Osteocyte (in vitro differentiated cells): ENCODE data around the gene LOC128125822.
"Not testable (repeated sequence)": the region's sequence is repeated elsewhere in the genome, so short reads cannot be mapped to it uniquely, and the experiment has no call there.

Experiments
- DNase-seq: peaks from one replicate; pipeline ENCODE4 v3.0.0; 2021; ENCODE audit warnings: mixed read lengths; ENCODE audit not compliant: unreplicated experiment; ENCODE audit errors: extremely low spot score
- H3K27ac Mint-ChIP-seq: one replicate; pipeline ENCODE4 v1.8.0; 2021; ENCODE audit warnings: mild to moderate bottlenecking, mixed read lengths; ENCODE audit not compliant: unreplicated experiment
- H3K27me3 Mint-ChIP-seq: one replicate; pipeline ENCODE4 v1.8.0; 2021; ENCODE audit warnings: mixed read lengths; ENCODE audit not compliant: unreplicated experiment
- H3K36me3 Mint-ChIP-seq: one replicate; pipeline ENCODE4 v1.8.0; 2021; ENCODE audit warnings: mixed read lengths; ENCODE audit not compliant: unreplicated experiment
- H3K4me1 Mint-ChIP-seq: one replicate; pipeline ENCODE4 v1.8.0; 2021; ENCODE audit warnings: mixed read lengths; ENCODE audit not compliant: unreplicated experiment
- H3K4me3 Mint-ChIP-seq: one replicate; pipeline ENCODE4 v1.8.0; 2021; ENCODE audit warnings: mild to moderate bottlenecking, moderate library complexity, mixed read lengths; ENCODE audit not compliant: unreplicated experiment
- H3K9me3 Mint-ChIP-seq: one replicate; pipeline ENCODE4 v1.8.0; 2021; ENCODE audit warnings: mixed read lengths; ENCODE audit not compliant: unreplicated experiment
- TF ChIP-seq, protein P1 (sequence below): fragments of 200-600 bp; sonication (generic); IDR thresholded peaks from 2 replicates; pipeline ENCODE4 v1.5.0; 2021; ENCODE audit warnings: antibody characterized with exemption, mild to moderate bottlenecking, moderate library complexity

The LOC128125822 gene

DNA sequence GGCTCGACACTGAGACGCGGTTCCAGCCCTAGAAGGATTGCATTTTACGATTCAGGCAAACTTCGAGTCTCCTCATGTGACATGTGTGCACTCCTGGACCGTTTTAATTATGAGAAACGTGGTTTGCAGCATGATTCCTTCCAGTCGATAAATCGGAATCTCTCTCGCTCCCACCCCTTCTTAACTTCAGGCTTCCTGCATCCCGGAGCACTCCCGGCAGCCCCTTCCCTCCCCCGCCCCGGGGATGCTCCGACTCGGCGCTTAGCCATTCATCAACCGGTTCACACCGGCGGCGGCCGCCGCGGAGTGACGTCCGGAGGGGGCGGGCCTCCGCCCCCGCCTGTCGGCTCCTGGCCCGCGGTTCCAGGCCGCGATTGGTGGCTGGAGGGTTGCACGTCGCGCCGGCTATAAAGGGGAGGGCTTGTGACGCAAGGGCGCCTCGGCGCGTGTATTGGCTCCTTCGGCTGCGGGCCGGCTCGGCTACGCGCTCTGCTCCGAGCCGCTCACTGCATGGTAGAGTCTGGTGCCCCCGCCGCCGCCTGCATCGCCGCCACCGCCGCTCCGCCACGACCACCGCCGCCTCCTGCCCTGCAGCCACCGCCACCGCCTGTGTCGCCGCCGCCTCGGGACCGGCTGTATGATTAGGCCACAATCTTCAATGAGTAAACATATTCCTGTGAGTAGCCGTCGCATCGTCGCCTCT, at the start of gene LOC128125822, which contains the start of gene PTP4A1:
Gene LOC128125822 (plus strand): TSS at position 437 of the 703 bp plus-strand sequence.
Gene PTP4A1 (plus strand): TSS at position 437 of the 703 bp plus-strand sequence. CDS start 4,401 bp downstream, outside the sequence.
- Mint-ChIP-seq H3K27me3 (no peaks in the 10 kb centered on the region), H3K4me1 (peaks cover 35% of the 10 kb centered on the region), H3K4me3 (peak within 1 kb of the TSS; percentile 85), H3K27ac (peak within 1 kb of the TSS; percentile 96), H3K36me3 (peaks cover 6% of the 10 kb centered on the region), H3K9me3 (no peaks in the 10 kb centered on the region)
- peak; percentile 99 for DNase-seq
- TF ChIP-seq, protein P1, sequence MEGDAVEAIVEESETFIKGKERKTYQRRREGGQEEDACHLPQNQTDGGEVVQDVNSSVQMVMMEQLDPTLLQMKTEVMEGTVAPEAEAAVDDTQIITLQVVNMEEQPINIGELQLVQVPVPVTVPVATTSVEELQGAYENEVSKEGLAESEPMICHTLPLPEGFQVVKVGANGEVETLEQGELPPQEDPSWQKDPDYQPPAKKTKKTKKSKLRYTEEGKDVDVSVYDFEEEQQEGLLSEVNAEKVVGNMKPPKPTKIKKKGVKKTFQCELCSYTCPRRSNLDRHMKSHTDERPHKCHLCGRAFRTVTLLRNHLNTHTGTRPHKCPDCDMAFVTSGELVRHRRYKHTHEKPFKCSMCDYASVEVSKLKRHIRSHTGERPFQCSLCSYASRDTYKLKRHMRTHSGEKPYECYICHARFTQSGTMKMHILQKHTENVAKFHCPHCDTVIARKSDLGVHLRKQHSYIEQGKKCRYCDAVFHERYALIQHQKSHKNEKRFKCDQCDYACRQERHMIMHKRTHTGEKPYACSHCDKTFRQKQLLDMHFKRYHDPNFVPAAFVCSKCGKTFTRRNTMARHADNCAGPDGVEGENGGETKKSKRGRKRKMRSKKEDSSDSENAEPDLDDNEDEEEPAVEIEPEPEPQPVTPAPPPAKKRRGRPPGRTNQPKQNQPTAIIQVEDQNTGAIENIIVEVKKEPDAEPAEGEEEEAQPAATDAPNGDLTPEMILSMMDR: no peak

DNA sequence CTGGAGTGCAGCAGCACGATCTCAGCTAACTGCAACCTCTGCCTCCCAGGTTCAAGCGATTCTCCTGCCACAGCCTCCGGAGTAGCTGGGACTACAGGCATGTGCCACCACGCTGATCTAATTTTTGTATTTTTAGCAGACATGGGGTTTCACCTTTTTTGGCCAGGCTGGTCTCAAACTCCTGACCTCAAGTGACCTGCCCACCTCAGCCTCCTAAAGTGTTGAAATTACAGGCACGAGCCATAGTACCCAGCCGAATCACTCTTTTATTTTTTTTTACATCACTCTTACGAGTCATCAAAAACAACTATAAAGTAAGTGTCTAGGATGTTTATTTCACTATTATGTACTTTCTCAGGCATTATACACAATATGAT, 49.4 kb upstream of the LOC128125822 start:
- not testable (repeated sequence) for H3K27ac Mint-ChIP-seq, H3K36me3 Mint-ChIP-seq

DNA sequence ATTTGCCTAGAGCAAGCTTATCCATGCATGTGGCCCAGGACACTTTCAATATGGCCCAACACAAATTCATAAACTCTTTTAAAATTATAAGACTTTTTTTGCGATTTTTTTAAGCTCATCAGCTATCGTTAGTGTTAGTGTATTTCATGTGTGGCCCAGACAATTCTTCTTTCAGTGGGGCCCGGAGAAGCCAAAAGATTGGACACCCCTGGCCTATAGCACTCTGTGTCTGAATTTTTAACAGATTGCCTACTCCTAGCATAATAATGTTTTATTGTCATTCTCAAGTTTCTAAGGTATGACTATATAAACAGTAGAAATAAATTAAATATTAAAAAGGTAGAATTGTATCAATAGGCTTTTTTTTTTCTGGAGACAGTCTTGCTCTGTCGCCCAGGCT, 48.6 kb upstream of the LOC128125822 start:
- Mint-ChIP-seq H3K27me3 (peaks cover 7% of the 10 kb centered on the region), H3K9me3 (no peaks in the 10 kb centered on the region), H3K27ac (no peak overlapping the region), H3K4me1 (peaks cover 15% of the 10 kb centered on the region), H3K36me3 (no peaks in the 10 kb centered on the region), H3K4me3 (no peak overlapping the region)
- no peak for DNase-seq
- TF ChIP-seq, protein P1: no peak

More for the DNA sequence above, 49.4 kb upstream of the LOC128125822 start:
- not testable (repeated sequence) for H3K4me1 Mint-ChIP-seq, H3K4me3 Mint-ChIP-seq, H3K9me3 Mint-ChIP-seq, H3K27me3 Mint-ChIP-seq, DNase-seq

DNA sequence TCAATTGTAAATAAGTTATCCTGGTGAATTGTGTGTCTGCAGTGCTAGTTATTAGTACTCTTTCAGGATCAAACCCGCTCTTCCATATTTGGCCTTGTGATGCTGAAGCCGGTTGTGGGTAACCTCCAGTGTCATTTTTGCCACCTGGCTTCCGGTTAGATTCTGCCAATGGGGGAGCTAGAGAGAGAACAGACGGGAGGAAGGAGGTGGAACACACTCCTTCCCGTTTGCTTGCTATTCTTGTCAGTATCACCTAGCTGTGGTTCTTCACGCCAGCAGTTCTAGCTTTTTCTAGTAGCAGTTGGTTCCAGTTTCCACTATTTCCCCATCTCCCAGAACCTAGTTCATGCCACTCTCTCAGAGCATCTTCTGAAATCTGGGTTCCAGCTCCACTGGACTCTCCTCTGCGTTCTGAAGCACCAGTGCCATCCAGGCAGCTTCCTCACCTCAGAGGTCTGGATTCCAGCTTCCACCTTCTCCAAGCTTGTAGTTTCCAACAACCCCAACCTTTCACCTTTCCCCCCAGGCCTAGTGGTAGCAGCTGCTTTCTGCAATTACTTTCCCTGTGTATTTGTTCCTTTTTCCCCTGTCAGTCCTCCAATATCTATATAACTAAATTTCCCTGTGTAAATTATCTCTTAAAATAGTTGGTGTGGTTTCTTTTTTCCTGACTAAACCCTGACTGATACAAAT, 46.9 kb upstream of the LOC128125822 start:
- no peak for DNase-seq
- TF ChIP-seq, protein P1: no peak
- Mint-ChIP-seq H3K36me3 (no peaks in the 10 kb centered on the region), H3K4me1 (peaks cover 15% of the 10 kb centered on the region), H3K27ac (no peak overlapping the region), H3K4me3 (no peak overlapping the region), H3K27me3 (peaks cover 7% of the 10 kb centered on the region), H3K9me3 (no peaks in the 10 kb centered on the region)

DNA sequence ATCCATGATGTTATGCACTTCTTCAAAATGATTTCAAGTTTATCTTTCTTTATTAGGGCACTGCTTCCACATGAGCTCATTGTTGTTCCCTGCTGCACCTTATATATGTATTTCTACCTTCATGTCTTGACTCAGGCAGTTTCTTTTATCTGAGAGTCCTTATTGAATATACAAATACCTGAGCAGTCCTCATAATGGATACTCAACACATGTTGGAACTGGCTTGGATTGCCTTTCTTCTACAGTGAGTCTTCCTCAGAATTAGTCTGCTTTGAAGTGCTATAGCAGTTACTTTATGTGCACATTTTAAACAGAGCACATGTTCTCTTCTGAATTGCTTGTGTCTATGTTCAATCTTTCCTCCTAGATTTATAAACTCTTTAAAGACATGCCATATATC, 45.3 kb upstream of the LOC128125822 start:
- no peak for DNase-seq
- Mint-ChIP-seq H3K9me3 (no peaks in the 10 kb centered on the region), H3K36me3 (no peaks in the 10 kb centered on the region), H3K27ac (peak overlapping the region; percentile 66), H3K4me1 (peaks cover 15% of the 10 kb centered on the region), H3K4me3 (no peak overlapping the region), H3K27me3 (peaks cover 3% of the 10 kb centered on the region)
- TF ChIP-seq, protein P1: no peak
